GM23338 (cell line): ENCODE measurements around the gene NPNT.

Experiments
- REST ChIP-seq: IDR thresholded peaks from one replicate; pipeline ENCODE4 v1.6.1; 2018; ENCODE audit warnings: antibody characterized with exemption; ENCODE audit not compliant: unreplicated experiment
- TF ChIP-seq, protein P1 (sequence below), 2 experiments: fragments of 200-600 bp in 1 of 2; sonication (generic) in 1 of 2; conservative IDR thresholded peaks; 2 replicates each; pipeline versions ENCODE4 v1.5.1 to v1.6.1; 2016 to 2017; ENCODE audit warnings: antibody characterized with exemption in 2 of 2, low read depth in 2 of 2, mild to moderate bottlenecking in 2 of 2, moderate library complexity in 1 of 2

DNA sequence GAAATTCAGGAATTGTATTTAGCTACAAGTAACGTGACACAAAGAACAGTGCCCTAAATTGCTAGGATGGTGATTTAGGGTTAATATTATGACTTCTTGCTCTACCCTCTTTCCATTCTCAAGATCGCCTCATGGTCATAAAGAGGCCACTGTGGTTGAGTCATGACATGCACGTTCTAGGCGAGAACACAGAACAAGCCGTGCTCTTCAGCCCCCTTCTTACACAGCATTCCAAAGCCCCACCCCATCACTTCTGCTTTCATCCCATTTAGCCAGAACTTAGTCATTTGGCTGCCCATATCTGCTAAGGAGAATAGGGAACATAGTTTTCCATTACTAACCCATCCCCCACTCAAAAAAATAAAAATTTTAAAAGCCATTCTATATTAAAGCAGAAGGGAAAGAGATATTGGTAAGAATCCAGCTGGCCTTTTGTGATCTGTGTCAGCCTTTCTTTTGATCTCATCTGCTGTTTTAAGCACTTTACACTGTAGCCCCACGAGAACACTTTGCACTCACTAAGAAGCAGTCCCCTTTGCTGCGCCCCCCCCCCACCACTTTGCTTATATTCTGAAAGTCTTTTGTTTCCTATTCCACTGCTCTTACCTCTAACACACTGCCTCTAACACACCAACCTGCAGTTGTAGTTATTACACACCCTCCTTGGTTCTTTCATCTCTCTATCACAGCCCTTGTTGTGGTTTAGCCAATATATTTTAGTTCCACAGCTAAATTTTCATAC lies 28.4 kb downstream of the NPNT start:
- TF ChIP-seq, protein P1, sequence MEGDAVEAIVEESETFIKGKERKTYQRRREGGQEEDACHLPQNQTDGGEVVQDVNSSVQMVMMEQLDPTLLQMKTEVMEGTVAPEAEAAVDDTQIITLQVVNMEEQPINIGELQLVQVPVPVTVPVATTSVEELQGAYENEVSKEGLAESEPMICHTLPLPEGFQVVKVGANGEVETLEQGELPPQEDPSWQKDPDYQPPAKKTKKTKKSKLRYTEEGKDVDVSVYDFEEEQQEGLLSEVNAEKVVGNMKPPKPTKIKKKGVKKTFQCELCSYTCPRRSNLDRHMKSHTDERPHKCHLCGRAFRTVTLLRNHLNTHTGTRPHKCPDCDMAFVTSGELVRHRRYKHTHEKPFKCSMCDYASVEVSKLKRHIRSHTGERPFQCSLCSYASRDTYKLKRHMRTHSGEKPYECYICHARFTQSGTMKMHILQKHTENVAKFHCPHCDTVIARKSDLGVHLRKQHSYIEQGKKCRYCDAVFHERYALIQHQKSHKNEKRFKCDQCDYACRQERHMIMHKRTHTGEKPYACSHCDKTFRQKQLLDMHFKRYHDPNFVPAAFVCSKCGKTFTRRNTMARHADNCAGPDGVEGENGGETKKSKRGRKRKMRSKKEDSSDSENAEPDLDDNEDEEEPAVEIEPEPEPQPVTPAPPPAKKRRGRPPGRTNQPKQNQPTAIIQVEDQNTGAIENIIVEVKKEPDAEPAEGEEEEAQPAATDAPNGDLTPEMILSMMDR (conservative IDR thresholded peaks at IDR 0.05; ENCODE audit: low read depth in 2 of 2) = no peak
- TF ChIP-seq REST = no peak
